ENCODE results near the gene THRAP3.
"Not testable (repeated sequence)": the region's sequence is repeated elsewhere in the genome, so short reads cannot be mapped to it uniquely, and the experiment has no call there.

THRAP3 gene

GRCh38 chr1:36223996-36224536, at the start of gene THRAP3:
THRAP3 (plus strand) TSS chr1:36224443; CDS start chr1:36282564, 58,121 bp downstream.
- peak; percentile 99 for DNase-seq (ENCODE audit: low read depth in 2 of 2)

- no peak for DNase-seq (ENCODE audit: low read depth in 2 of 2)
These were observed 49.5 kb upstream of the THRAP3 start for GRCh38 chr1:36174713-36175112.

DNA sequence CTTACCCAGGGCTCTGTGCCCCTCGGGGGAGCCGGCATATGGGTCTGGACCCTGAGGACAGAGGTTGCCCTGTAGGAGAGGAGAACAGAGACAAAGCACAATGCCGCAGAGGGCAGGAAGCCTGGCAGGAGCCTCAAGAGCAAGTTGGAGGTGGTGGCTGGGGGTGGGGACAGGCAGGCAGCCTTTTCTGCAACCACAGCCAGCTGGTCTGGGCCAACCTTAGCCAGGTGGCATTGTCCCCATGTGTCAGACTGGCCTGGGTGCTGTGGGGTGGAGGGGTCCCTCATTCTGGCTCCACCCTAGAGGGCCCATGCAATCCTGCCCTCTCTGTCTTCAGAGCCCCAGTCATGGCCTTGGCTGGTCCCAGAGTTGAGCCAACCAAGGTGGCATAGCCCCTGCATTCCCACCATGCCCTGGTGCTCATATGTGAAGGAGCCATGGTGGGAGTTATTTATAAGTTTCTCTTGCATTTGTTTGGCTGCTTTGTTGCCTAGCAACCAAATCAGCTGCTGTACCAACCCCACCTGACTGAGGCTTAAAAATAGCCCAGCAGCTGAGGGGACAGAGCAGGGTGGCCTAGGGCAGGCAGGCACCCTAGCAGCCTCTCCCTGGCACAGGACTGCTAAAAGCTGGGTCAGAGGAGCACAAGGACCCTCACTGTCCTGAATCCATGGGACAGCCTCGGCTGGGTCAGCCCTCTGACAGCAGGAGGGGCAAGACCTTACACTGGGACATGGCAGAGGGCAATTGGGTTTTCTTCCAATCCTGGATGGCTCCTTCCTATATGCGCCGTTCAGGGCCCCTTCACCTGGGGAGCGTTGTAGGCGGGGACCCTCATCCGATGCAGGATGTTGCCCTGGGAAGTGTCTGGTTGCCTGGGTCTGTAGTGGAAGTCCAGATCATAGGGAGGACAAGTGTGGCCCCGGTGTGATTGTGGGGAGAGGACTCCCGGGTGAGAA, 48.8 kb upstream of the THRAP3 start:
- no peak for DNase-seq (ENCODE audit: low read depth in 2 of 2)

GRCh38 chr1:36176106-36176949, 47.9 kb upstream of the THRAP3 start:
- DNase-seq (ENCODE audit: low read depth in 2 of 2) = no peak

- DNase-seq (ENCODE audit: low read depth in 2 of 2) = no peak
These were observed 46.4 kb upstream of the THRAP3 start for GRCh38 chr1:36177589-36178431.

DNA sequence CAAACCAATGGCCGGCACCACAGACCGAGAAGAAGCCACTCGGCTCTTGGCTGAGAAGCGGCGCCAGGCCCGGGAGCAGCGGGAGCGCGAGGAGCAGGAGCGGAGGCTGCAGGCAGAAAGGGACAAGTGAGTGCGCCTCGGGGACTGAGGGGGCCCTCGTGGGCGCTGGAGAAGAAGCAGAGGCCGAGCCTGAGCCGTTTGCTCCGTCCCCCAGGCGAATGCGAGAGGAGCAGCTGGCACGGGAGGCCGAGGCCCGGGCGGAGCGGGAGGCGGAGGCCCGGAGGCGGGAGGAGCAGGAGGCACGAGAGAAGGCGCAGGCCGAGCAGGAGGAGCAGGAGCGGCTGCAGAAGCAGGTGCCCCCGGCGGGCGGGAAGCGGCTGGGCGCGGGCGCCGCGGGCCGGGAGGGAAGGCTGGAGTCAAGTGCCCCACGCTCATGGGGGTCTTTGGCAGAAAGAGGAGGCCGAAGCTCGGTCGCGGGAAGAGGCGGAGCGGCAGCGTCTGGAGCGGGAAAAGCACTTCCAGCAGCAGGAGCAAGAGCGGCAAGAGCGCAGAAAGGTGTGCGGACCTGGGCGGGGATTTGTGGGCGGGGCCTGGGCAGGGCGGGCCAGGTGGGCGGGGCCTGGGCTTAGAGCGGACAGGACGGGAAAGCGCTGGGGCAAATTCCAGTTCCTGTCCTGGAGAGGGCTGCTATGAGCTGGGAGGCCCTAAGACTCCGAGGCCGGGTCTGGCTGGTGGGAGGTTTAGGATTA, 45.6 kb upstream of the THRAP3 start:
- DNase-seq (ENCODE audit: low read depth in 2 of 2) = no peak

GRCh38 chr1:36179220-36179600, 45.0 kb upstream of the THRAP3 start:
- no peak for DNase-seq (ENCODE audit: low read depth in 2 of 2)

- DNase-seq (ENCODE audit: low read depth in 2 of 2) = no peak
These were observed 41.5 kb upstream of the THRAP3 start for GRCh38 chr1:36182734-36183133.

- no peak for DNase-seq (ENCODE audit: low read depth in 2 of 2)
These were observed 40.9 kb upstream of the THRAP3 start for GRCh38 chr1:36183309-36183856.

GRCh38 chr1:36187800-36188593, 36.2 kb upstream of the THRAP3 start:
- peak; percentile 48 to 68 for DNase-seq (ENCODE audit: low read depth in 2 of 2)

DNA sequence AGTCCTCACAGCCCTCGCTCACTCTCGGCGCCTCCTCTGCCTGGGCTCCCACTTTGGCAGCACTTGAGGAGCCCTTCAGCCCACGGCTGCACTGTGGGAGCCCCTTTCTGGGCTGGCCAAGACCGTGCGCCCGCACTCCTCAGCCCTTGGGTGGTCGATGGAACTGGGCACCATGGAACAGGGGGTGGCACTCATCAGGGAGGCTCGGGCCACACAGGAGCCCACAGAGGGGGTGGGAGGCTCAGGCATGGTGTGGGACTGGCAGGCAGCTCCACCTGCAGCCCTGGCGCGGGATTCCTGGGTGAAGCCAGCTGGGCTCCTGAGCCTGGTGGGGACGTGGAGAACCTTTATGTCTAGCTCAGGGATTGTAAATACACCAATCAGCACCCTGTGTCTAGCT, 27.4 kb upstream of the THRAP3 start:
- not testable (repeated sequence) for DNase-seq (ENCODE audit: low read depth in 2 of 2)

- no peak for DNase-seq (ENCODE audit: low read depth in 2 of 2)
These were observed 25.6 kb upstream of the THRAP3 start for GRCh38 chr1:36198641-36199040.

GRCh38 chr1:36199934-36200741, 24.1 kb upstream of the THRAP3 start:
- DNase-seq (ENCODE audit: low read depth in 2 of 2) = no peak

DNA sequence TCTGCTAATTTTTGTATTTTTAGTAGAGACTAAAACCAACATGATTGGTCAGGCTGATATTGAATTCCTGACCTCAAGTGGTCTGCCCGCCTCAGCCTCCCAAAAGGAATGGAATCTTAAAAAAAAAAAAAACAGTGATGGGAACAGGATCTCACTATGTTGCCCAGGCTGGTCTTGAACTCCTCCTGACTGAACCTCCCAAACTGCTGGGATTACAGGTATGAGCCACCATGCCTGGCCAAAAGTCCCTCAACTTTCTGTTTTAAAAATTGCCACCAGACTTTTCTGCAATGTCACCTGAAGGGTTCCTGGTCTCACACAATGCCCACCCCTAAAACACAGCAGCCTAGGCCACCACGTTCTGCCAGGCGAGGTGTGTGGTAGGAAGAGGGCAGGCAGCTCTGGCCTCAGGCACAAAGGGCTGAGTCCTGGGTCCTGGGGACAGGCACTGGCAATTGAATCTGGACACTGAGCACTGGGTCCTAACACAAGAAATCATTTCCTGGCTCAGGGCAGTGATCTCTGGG, 21.2 kb upstream of the THRAP3 start:
- DNase-seq (ENCODE audit: low read depth in 2 of 2) = no peak

DNA sequence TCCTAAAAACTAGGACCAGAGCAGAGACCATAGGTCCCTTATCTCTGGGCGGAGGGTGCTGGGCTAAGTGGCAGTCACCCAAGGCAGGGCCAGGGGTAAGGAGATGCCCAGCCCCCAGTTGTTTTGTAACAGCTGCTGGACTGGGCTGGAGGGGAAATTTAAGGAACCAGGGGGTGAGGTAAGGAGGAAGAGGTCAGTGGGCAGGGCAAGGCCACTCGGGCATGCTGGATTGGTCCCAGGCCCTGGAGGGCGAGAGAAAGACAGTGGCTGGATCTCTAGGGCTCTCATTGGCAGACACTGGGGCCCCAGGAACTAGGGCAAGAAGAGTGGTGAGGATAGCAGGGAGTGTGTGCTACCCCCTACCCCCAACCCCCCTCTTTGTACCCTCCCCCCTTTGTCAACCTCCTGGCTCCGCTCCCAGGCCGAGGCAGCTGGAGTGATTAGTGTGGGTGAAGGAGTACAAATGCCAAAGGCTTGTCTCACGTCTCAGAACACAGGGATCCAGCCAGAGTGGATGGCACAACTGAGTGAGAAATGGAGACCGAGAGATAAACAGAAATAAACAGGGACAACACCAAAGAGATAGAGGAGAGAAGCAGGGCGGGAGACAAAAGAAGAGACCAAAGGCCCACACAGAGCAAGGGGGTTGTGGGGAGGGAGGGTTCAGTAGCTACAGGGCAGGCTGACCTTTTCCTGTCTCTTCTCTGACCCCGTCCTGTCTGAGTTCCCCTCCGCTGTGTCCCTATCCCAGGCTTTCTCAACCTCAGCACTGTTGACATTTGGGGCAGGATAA, 20.5 kb upstream of the THRAP3 start:
- DNase-seq (ENCODE audit: low read depth in 2 of 2) = no peak

DNA sequence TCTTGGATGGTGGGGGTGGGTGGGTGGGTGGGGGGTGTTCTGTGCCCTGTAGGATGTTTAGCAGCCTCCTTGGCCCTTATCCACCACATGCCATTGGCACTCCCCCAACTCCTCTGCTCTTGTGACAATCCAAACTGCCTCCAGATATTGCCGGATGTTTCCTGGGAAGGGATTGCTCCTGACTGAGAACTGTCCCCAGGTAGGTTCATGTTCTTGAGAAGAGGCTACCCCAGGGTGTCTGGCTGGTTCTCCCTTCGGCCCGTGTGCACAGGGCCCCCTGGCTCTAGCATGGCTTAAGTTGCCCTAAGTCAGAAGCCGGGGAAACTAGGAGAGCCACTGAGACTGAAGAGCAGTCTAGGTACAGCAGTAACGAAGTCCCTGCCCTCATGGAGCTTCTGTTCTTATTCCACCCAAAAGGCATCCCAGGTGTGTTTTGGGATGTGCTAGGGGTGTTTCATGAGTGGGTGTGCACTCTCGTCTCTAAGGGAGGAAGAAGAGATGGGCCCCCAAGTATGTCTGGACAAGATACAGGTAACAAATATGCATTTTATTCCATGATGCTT, 19.8 kb upstream of the THRAP3 start:
- DNase-seq (ENCODE audit: low read depth in 2 of 2) = no peak

DNA sequence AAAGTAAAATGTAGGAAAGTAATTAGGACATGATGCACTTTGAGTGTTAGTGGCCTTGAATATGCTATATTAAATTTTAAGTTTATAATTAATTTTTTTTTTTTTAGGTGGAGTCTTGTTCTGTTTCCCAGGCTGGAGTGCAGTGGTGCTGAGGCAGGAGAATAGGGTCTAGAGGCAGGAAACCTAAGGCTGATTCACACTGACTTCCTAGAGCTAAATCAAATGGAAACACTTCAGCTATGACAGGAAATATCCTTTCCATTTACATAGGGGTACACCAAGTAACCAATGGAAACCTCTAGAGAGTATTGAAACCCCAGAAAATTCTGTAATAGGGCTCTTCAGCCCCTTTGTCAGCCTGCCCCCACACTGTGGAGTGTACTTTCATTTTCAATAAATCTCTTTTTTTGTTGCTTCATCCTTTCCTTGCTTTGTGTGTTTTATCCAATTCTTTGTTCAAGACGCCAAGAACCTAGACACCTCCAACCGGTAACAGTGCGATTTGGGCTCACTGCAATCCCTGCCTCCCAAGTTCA, 17.9 kb upstream of the THRAP3 start:
- DNase-seq (ENCODE audit: low read depth in 2 of 2) = no peak

All from activated CD8-positive, alpha-beta memory T cell treated with anti-CD3 and anti-CD28 coated beads for 4 hours (primary cell).